Smooth muscle cell of bladder (primary cell): ENCODE data around the gene SLC39A3. TPM values are rescaled to one million over a fixed set of nuclear protein-coding genes. Genes with fewer than 3 reads are reported as not detected.

Source experiments
- total RNA-seq: library from RNA; depleted of rRNA; stranded (reverse); fragments of >200 nt; gene quantifications from 2 replicates; pipeline ENCODE4 v1.2.3, GENCODE V29; 2014

SLC39A3 gene
- total RNA-seq = 23.3 and 32.4 TPM in 2 replicates

GRCh38 chr19:2739602-2740313, at the start of gene SLC39A3:
SLC39A3 (minus strand) TSS chr19:2740017; CDS start chr19:2737257, 2,760 bp downstream.

GRCh38 chr19:2785244-2785997, 45.6 kb upstream of the SLC39A3 start, which contains the start of gene THOP1:
THOP1 (plus strand) TSS chr19:2785503; CDS start chr19:2785663, 160 bp downstream.

GRCh38 chr19:2782936-2783780, 43.3 kb upstream of the SLC39A3 start, which contains the start of gene SGTA:
SGTA (minus strand) TSS chr19:2783273; CDS start chr19:2769068, 14,205 bp downstream.

GRCh38 chr19:2720777-2721569, 18.8 kb downstream of the SLC39A3 start, which contains the start of gene DIRAS1:
DIRAS1 (minus strand) TSS chr19:2721372; CDS start chr19:2717806, 3,566 bp downstream.

GRCh38 chr19:2702170-2703076, 37.4 kb downstream of the SLC39A3 start, which contains the start of gene GNG7:
GNG7 (minus strand) TSS chr19:2702694; CDS start chr19:2520688, 182,006 bp downstream.

Other genes starting within 250 kb of the SLC39A3 start
- 0.14 and 0.37 TPM in 2 replicates for gene GNG7, start 37.3 kb downstream of the SLC39A3 start, total RNA-seq
- gene DIRAS1, start 18.6 kb downstream of the SLC39A3 start, total RNA-seq = 1.3 and 2.7 TPM in 2 replicates
- 23.6 and 27.5 TPM in 2 replicates for gene SGTA, start 43.3 kb upstream of the SLC39A3 start, total RNA-seq
- gene THOP1, start 45.5 kb upstream of the SLC39A3 start, total RNA-seq = 41.4 and 61.7 TPM in 2 replicates
- 3.7 and 4.1 TPM in 2 replicates for gene ZNF554, start 79.9 kb upstream of the SLC39A3 start, total RNA-seq
- 4.3 and 5.0 TPM in 2 replicates for gene ZNF555, start 101.5 kb upstream of the SLC39A3 start, total RNA-seq
- gene ZNF556, start 127.3 kb upstream of the SLC39A3 start, total RNA-seq = under 0.01 and 0.09 TPM in 2 replicates
- 3.5 and 3.6 TPM in 2 replicates for gene ZNF57, start 160.9 kb upstream of the SLC39A3 start, total RNA-seq
- 3.5 and 5.5 TPM in 2 replicates for gene ZNF77, start 205.0 kb upstream of the SLC39A3 start, total RNA-seq
- 2.4 and 3.4 TPM in 2 replicates for gene TLE6, start 237.5 kb upstream of the SLC39A3 start, total RNA-seq